CD4-positive, alpha-beta T cell (primary cell): ENCODE measurements around the gene ARHGAP27. TPM values are rescaled to one million over a fixed set of nuclear protein-coding genes. Genes with fewer than 3 reads are reported as not detected.
A peak's percentile ranks its signal among the peaks of the same experiment; 100 is the strongest.

ENCODE experiments used
- ATAC-seq: fragments of 200-7000 bp; cut with Tn5 transposase; one replicate; pipeline ENCODE4 v1.10.0; 2022; ENCODE audit warnings: mild to moderate bottlenecking; ENCODE audit not compliant: poor library complexity
- CTCF ChIA-PET: fragments of 350-600 bp; sonication (Branson Sonifier 250); formaldehyde crosslinking; loops from one replicate; lab custom pipeline; 2021; ENCODE audit warnings: antibody characterized with exemption, inconsistent platforms; lab: Charles Lee
- POLR2A ChIA-PET: fragments of 350-600 bp; sonication (Branson Sonifier 250); formaldehyde crosslinking; loops from one replicate; lab custom pipeline; 2021; ENCODE audit warnings: antibody characterized with exemption, inconsistent platforms; lab: Charles Lee
- DNase-seq, 14 experiments: peaks; one replicate each; pipeline ENCODE4 v3.0.0-alpha.2; 2013 to 2020; ENCODE audit warnings: mixed read lengths in 2 of 14
- H3K27ac ChIP-seq, 2 donors: one replicate each; pipeline versions ENCODE4 v1.5.1 to v1.7.0; 2013; ENCODE audit warnings: low read length in 2 of 2, low read depth in 1 of 2, mild to moderate bottlenecking in 1 of 2
- H3K27me3 ChIP-seq, 2 experiments: 1 replicate in 1 of 2; 2 replicates in 1 of 2; pipeline versions ENCODE4 v1.6.1 to v1.7.0; 2013; ENCODE audit warnings: low read length in 2 of 2, control low read depth in 1 of 2, mild to moderate bottlenecking in 1 of 2, moderate library complexity in 1 of 2; ENCODE audit not compliant: insufficient read depth in 2 of 2, control insufficient read depth in 1 of 2
- H3K36me3 ChIP-seq: one replicate; pipeline ENCODE4 v1.6.1; 2013; ENCODE audit warnings: low read length, control low read depth; ENCODE audit not compliant: insufficient read depth
- H3K4me1 ChIP-seq: one replicate; pipeline ENCODE4 v1.6.1; 2013; ENCODE audit warnings: low read length, control low read depth; ENCODE audit not compliant: insufficient read depth
- H3K4me3 ChIP-seq: one replicate; pipeline ENCODE4 v1.5.1; 2013; ENCODE audit warnings: mild to moderate bottlenecking, low read length, moderate library complexity
- H3K9me3 ChIP-seq, 2 experiments: 1 replicate in 1 of 2; 2 replicates in 1 of 2; pipeline versions ENCODE4 v1.6.1 to v1.7.0; 2013; ENCODE audit warnings: low read length in 2 of 2, mild to moderate bottlenecking in 2 of 2, control low read depth in 1 of 2, moderate library complexity in 1 of 2; ENCODE audit not compliant: control insufficient read depth in 1 of 2, insufficient read depth in 1 of 2
- H3K27ac Mint-ChIP-seq: one replicate; pipeline ENCODE4 v1.8.0; 2020; ENCODE audit warnings: mixed read lengths
- H3K27me3 Mint-ChIP-seq: one replicate; pipeline ENCODE4 v1.8.0; 2021; ENCODE audit warnings: mixed read lengths
- H3K36me3 Mint-ChIP-seq: one replicate; pipeline ENCODE4 v1.8.0; 2021; ENCODE audit warnings: low read depth, mixed read lengths
- H3K4me1 Mint-ChIP-seq: one replicate; pipeline ENCODE4 v1.8.0; 2021; ENCODE audit warnings: low read depth, mixed read lengths
- H3K4me3 Mint-ChIP-seq: one replicate; pipeline ENCODE4 v1.8.0; 2020; ENCODE audit warnings: mild to moderate bottlenecking, mixed read lengths
- H3K9me3 Mint-ChIP-seq: one replicate; pipeline ENCODE4 v1.8.0; 2020; ENCODE audit warnings: mixed read lengths
- intact Hi-C, 2 experiments: fragments of 100-400 bp; cut with DNase I in 1 of 2; cut with micrococcal nuclease in 1 of 2; formaldehyde crosslinking; loops; one replicate each; pipeline versions ENCODE4 v1.15.1 to v1.9.0; 2023 to 2025; cut with DNase I, micrococcal nuclease
- total RNA-seq, 174 experiments: library from RNA in 2 of 174; stranded (reverse) in 2 of 174; gene quantifications; one replicate each; pipeline ENCODE4 v1.2.3 and lab custom pipeline; 2021 to 2026
- TF ChIP-seq, protein P1 (sequence below): fragments of 200-600 bp; IDR thresholded peaks from one replicate; pipeline ENCODE4 v1.8.0; 2022; ENCODE audit warnings: antibody characterized with exemption, mild to moderate bottlenecking

ARHGAP27 gene
- total RNA-seq, 2 experiments from 2014 or later: 33.3 to 35.2 TPM

DNA sequence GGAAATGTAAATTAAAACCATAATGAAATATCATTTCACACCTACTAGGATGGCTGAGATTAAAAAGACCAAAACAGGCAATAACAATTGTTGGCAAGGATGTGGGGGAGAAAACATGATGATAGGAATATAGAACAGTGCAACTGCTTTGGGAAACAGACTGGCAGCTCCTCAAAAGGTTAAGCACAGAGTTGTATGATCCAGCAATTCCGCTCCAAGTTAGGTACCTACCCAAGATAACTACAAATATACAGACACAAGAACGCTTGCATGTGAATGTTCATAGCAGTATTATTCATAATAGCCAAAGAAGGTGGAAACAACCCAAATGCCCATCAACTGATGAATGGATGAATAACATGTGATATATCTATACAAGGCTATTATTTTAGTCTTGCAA is 80.8 kb downstream of the ARHGAP27 start:
- intact Hi-C loops: no loop called here
- TF ChIP-seq, protein P1, sequence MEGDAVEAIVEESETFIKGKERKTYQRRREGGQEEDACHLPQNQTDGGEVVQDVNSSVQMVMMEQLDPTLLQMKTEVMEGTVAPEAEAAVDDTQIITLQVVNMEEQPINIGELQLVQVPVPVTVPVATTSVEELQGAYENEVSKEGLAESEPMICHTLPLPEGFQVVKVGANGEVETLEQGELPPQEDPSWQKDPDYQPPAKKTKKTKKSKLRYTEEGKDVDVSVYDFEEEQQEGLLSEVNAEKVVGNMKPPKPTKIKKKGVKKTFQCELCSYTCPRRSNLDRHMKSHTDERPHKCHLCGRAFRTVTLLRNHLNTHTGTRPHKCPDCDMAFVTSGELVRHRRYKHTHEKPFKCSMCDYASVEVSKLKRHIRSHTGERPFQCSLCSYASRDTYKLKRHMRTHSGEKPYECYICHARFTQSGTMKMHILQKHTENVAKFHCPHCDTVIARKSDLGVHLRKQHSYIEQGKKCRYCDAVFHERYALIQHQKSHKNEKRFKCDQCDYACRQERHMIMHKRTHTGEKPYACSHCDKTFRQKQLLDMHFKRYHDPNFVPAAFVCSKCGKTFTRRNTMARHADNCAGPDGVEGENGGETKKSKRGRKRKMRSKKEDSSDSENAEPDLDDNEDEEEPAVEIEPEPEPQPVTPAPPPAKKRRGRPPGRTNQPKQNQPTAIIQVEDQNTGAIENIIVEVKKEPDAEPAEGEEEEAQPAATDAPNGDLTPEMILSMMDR: no peak
- POLR2A ChIA-PET: no interaction called here
- ATAC-seq: no peak
- Histone ChIP-seq H3K9me3 (no peaks in the 10 kb centered on the region), H3K36me3 (no peaks in the 10 kb centered on the region), H3K4me1 (peaks cover 4% of the 10 kb centered on the region), H3K27ac (no peak overlapping the region), H3K4me3 (no peak overlapping the region), H3K27me3 (no peaks in the 10 kb centered on the region)
- Mint-ChIP-seq H3K27ac (no peak overlapping the region), H3K9me3 (peaks cover 5% of the 10 kb centered on the region), H3K4me3 (no peak overlapping the region), H3K4me1 (no peaks in the 10 kb centered on the region), H3K36me3 (no peaks in the 10 kb centered on the region), H3K27me3 (no peaks in the 10 kb centered on the region)
- DNase-seq: no peak
- CTCF ChIA-PET: no interaction called here

DNA sequence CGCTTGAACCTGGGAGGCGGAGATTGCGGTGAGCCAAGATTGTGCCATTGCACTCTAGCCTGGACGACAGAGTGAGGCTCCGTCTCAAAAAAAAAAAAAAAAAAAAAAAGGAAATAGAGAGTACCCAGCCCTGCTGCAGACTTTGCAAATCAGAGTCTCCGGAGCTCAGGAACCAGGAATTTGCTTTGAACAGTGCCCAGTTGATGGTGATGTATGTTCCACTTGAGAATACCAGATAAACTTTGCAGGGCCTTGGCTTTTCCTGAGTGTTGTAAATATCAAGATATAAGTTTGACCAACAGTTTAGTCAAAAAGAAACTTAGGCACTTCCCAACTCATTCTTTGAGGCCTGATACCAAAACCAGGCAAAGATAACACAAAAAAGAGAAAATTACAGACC is 85.2 kb downstream of the ARHGAP27 start:
- intact Hi-C loops: no loop called here
- Histone ChIP-seq H3K4me1 (no peaks in the 10 kb centered on the region), H3K36me3 (no peaks in the 10 kb centered on the region), H3K4me3 (no peak overlapping the region), H3K27me3 (no peaks in the 10 kb centered on the region), H3K9me3 (no peaks in the 10 kb centered on the region), H3K27ac (no peak overlapping the region)
- ChIA-PET POLR2A (no interaction called here), CTCF (interaction anchor here (1.6 kb wide), 1 partner anchor 38 kb away, joined by 3 read pairs; no protein-coding TSS in a partner anchor)
- no peaks in the 10 kb centered on the region for H3K36me3 Mint-ChIP-seq
- no peak for DNase-seq
- no peak for ATAC-seq
- no peak overlapping the region for H3K4me3 Mint-ChIP-seq
- no peaks in the 10 kb centered on the region for H3K27me3 Mint-ChIP-seq
- no peaks in the 10 kb centered on the region for H3K4me1 Mint-ChIP-seq
- H3K9me3 Mint-ChIP-seq: peaks cover 5% of the 10 kb centered on the region
- TF ChIP-seq, protein P1: no peak
- no peak overlapping the region for H3K27ac Mint-ChIP-seq

DNA sequence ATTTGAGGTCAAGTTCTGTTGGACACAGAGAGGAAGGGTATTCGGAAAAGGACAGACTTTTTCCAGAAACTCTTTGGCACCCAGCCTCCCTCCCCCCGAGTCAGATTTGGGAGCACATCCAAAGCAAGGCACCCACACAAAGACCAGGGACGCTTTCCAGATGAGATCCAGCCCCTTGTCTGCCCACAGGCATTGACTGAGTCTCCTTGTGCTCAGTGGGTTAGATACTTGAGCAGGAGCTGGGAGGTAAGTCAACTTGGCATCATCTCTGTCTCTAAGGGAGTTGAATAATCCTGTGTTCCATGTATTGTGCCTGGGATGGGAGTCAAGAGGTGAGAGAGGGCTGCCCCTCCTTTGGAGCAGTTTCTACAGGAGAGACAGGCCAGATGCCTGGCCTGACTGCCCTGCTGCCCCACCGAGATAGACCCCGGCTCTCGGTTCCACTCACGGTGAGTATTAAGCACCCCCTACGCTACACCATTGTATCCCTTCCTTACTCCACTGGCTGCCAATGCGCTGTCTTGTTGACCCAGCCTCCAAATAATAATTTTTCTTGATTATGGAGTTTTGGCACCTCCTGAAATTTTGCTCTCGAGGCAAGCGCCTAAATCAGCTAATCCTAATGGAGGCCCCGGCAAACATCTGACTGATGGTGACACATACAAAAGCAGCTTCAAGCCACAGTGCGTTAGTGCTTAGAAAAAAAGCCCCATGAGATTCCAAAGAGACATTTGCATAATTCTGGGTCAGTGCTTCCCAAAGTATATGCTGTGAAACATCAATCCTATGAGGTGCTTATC is 86.3 kb downstream of the ARHGAP27 start:
- H3K27me3 ChIP-seq: no peaks in the 10 kb centered on the region
- intact Hi-C loops: no loop called here
- no peak overlapping the region for H3K27ac ChIP-seq
- no peak overlapping the region for H3K4me3 ChIP-seq
- H3K27ac Mint-ChIP-seq: no peak overlapping the region
- no peaks in the 10 kb centered on the region for H3K4me1 Mint-ChIP-seq
- no peak overlapping the region for H3K4me3 Mint-ChIP-seq
- ATAC-seq (no peak), DNase-seq (peak in 1 of 14 experiments; percentile 10)
- ChIA-PET CTCF (interaction anchor here (1.6 kb wide), 1 partner anchor 39 kb away, joined by 3 read pairs; no protein-coding TSS in a partner anchor), POLR2A (no interaction called here)
- TF ChIP-seq, protein P1: no peak
- no peaks in the 10 kb centered on the region for H3K27me3 Mint-ChIP-seq
- H3K4me1 ChIP-seq: no peaks in the 10 kb centered on the region
- no peaks in the 10 kb centered on the region for H3K36me3 ChIP-seq
- H3K9me3 ChIP-seq: no peaks in the 10 kb centered on the region
- peaks cover 5% of the 10 kb centered on the region for H3K9me3 Mint-ChIP-seq
- H3K36me3 Mint-ChIP-seq: no peaks in the 10 kb centered on the region
